H1 (cell line): ENCODE results near the gene KEL. TPM values are rescaled to one million over a fixed set of nuclear protein-coding genes. Genes with fewer than 3 reads are reported as not detected.

Source experiments
- CTCF ChIA-PET: fragments of 300-600 bp; sonication (Branson Sonifier 250); formaldehyde crosslinking; loops from one replicate; lab custom pipeline; 2021; ENCODE audit not compliant: partially characterized antibody; lab: Charles Lee
- POLR2A ChIA-PET: fragments of 300-600 bp; sonication (Branson Sonifier 250); formaldehyde crosslinking; loops from one replicate; lab custom pipeline; 2021; ENCODE audit warnings: inconsistent platforms; ENCODE audit not compliant: partially characterized antibody; lab: Charles Lee
- DNase-seq, 2 experiments: peaks; one replicate each; pipeline versions ENCODE4 v3.0.0 to v3.0.0-alpha.2; 2010 to 2022; ENCODE audit warnings: low spot score in 2 of 2, low read depth in 1 of 2, mixed read lengths in 1 of 2
- FAIRE-seq: peaks from 2 replicates; lab custom pipeline; 2011; peaks lifted over from hg19 to GRCh38; lab: Jason Lieb, UNC
- H2AFZ ChIP-seq: 2 replicates; pipeline ENCODE4 v1.8.1; 2012; ENCODE audit warnings: low read length, inconsistent platforms
- H2AK5ac ChIP-seq: 2 replicates; pipeline ENCODE4 v1.6.1; 2013; ENCODE audit warnings: low read depth, low read length
- H2BK120ac ChIP-seq: replicated peaks from 2 replicates; pipeline ENCODE3; 2013; ENCODE audit warnings: low read depth, low read length, inconsistent platforms
- H2BK12ac ChIP-seq: 2 replicates; pipeline ENCODE4 v1.6.1; 2013; ENCODE audit warnings: low read depth, low read length
- H2BK15ac ChIP-seq: 2 replicates; pipeline ENCODE4 v1.6.1; 2013; ENCODE audit warnings: low read length
- H2BK20ac ChIP-seq: 2 replicates; pipeline ENCODE4 v1.6.1; 2013; ENCODE audit warnings: low read length
- H2BK5ac ChIP-seq: 2 replicates; pipeline ENCODE4 v1.6.1; 2013; ENCODE audit warnings: low read depth, low read length
- H3K14ac ChIP-seq: 2 replicates; pipeline ENCODE4 v1.6.1; 2013; ENCODE audit warnings: inconsistent platforms; ENCODE audit not compliant: insufficient read length
- H3K18ac ChIP-seq: 2 replicates; pipeline ENCODE4 v1.6.1; 2013; ENCODE audit warnings: low read length; ENCODE audit errors: extremely low read depth
- H3K23ac ChIP-seq: 2 replicates; pipeline ENCODE4 v1.6.1; 2013; ENCODE audit warnings: inconsistent platforms; ENCODE audit not compliant: insufficient read length
- H3K23me2 ChIP-seq: 2 replicates; pipeline ENCODE4 v1.6.1; 2013; ENCODE audit warnings: low read depth, low read length
- H3K27ac ChIP-seq: 2 replicates; pipeline ENCODE4 v1.6.1; 2011; ENCODE audit warnings: low read depth, low read length, inconsistent platforms
- H3K27me3 ChIP-seq, 4 experiments: replicated peaks in 1 of 4; 1 replicate in 1 of 4; 2 replicates in 3 of 4; pipeline versions ENCODE4 v1.6.1 to v1.8.1; 2011 to 2013; ENCODE audit warnings: low read length in 3 of 4, mild to moderate bottlenecking in 3 of 4, inconsistent platforms in 2 of 4, mixed read lengths in 2 of 4, moderate library complexity in 1 of 4; ENCODE audit not compliant: control insufficient read depth in 3 of 4, insufficient read depth in 3 of 4; ENCODE audit errors: extremely low read depth in 1 of 4
- H3K36me3 ChIP-seq, 4 experiments: 2 replicates each; pipeline versions ENCODE4 v1.6.1 to v1.8.1; 2011 to 2013; ENCODE audit warnings: mild to moderate bottlenecking in 4 of 4, low read length in 3 of 4, moderate library complexity in 2 of 4, control low read depth in 1 of 4, inconsistent platforms in 1 of 4; ENCODE audit not compliant: insufficient read depth in 4 of 4, control insufficient read depth in 2 of 4
- H3K4ac ChIP-seq: replicated peaks from 2 replicates; pipeline ENCODE3; 2013; ENCODE audit warnings: low read length, low read depth, mixed read lengths, inconsistent platforms; ENCODE audit not compliant: insufficient read length
- H3K4me1 ChIP-seq, 4 experiments: replicated peaks in 1 of 4; 1 replicate in 1 of 4; 2 replicates in 3 of 4; pipeline versions ENCODE4 v1.6.1 to v1.8.1; 2011 to 2013; ENCODE audit warnings: low read length in 3 of 4, inconsistent platforms in 2 of 4, mixed read lengths in 1 of 4; ENCODE audit not compliant: insufficient read depth in 4 of 4, control insufficient read depth in 3 of 4
- H3K4me2 ChIP-seq, 2 experiments: 2 replicates each; pipeline versions ENCODE4 v1.6.1 to v1.8.1; 2011 to 2013; ENCODE audit warnings: low read depth in 2 of 2, low read length in 2 of 2, control low read depth in 1 of 2, inconsistent platforms in 1 of 2, mild to moderate bottlenecking in 1 of 2; ENCODE audit not compliant: insufficient read depth in 1 of 2
- H3K4me3 ChIP-seq, 4 experiments: fragments of 200-600, 300-600 bp in 1 of 4; sonication (generic), shearing (Covaris generic), sonication (Bioruptor Twin) in 1 of 4; 2 replicates each; pipeline versions ENCODE4 v1.5.1 to v1.8.1; 2011 to 2016; ENCODE audit warnings: low read length in 4 of 4, low read depth in 3 of 4, control low read depth in 2 of 4, inconsistent platforms in 2 of 4, mild to moderate bottlenecking in 2 of 4, mixed read lengths in 1 of 4, moderate library complexity in 1 of 4; ENCODE audit not compliant: insufficient read depth in 2 of 4; ENCODE audit errors: extremely low read depth in 1 of 4
- H3K56ac ChIP-seq: replicated peaks from 2 replicates; pipeline ENCODE3; 2013; ENCODE audit warnings: low read depth, mild to moderate bottlenecking, mixed read lengths, low read length, inconsistent platforms; ENCODE audit not compliant: insufficient read length
- H3K79me1 ChIP-seq: 2 replicates; pipeline ENCODE4 v1.6.1; 2013; ENCODE audit warnings: low read depth, low read length, control low read depth
- H3K79me2 ChIP-seq, 2 experiments: 2 replicates each; pipeline versions ENCODE4 v1.6.1 to v1.8.1; 2012 to 2013; ENCODE audit warnings: low read length in 2 of 2, mild to moderate bottlenecking in 2 of 2, inconsistent platforms in 1 of 2; ENCODE audit not compliant: insufficient read depth in 2 of 2, control insufficient read depth in 1 of 2
- H3K9ac ChIP-seq, 4 experiments: replicated peaks in 1 of 4; 1 replicate in 1 of 4; 2 replicates in 3 of 4; pipeline versions ENCODE4 v1.6.1 to v1.8.1; 2011 to 2013; ENCODE audit warnings: low read depth in 3 of 4, low read length in 3 of 4, control low read depth in 2 of 4, mild to moderate bottlenecking in 2 of 4, moderate library complexity in 2 of 4, inconsistent platforms in 1 of 4; ENCODE audit errors: extremely low read depth in 1 of 4
- H3K9me3 ChIP-seq, 2 experiments: 2 replicates each; pipeline versions ENCODE4 v1.6.1 to v1.8.1; 2012 to 2013; ENCODE audit warnings: mild to moderate bottlenecking in 2 of 2, moderate library complexity in 2 of 2, control low read depth in 1 of 2, inconsistent platforms in 1 of 2, low read depth in 1 of 2, low read length in 1 of 2, mixed read lengths in 1 of 2; ENCODE audit not compliant: insufficient read depth in 2 of 2
- H4K20me1 ChIP-seq, 2 experiments: replicated peaks in 1 of 2; 2 replicates each; pipeline versions ENCODE3 to v1.8.1; 2011 to 2013; ENCODE audit warnings: inconsistent platforms in 2 of 2, low read length in 2 of 2, mild to moderate bottlenecking in 1 of 2; ENCODE audit not compliant: insufficient read depth in 2 of 2, control insufficient read depth in 1 of 2
- H4K5ac ChIP-seq: 2 replicates; pipeline ENCODE4 v1.6.1; 2013; ENCODE audit warnings: low read length, low read depth, mixed read lengths, inconsistent platforms; ENCODE audit not compliant: insufficient read length
- H4K8ac ChIP-seq: 2 replicates; pipeline ENCODE4 v1.8.0; 2013; ENCODE audit warnings: mild to moderate bottlenecking, moderate library complexity, low read length, inconsistent platforms; ENCODE audit not compliant: insufficient read depth; ENCODE audit errors: extremely low read depth
- H4K91ac ChIP-seq: replicated peaks from 2 replicates; pipeline ENCODE3; 2013; ENCODE audit warnings: low read length, mixed read lengths, inconsistent platforms; ENCODE audit not compliant: insufficient read length
- ATF2 ChIP-seq: IDR thresholded peaks from 2 replicates; pipeline ENCODE4 v1.6.1; 2012; ENCODE audit warnings: low read length, inconsistent platforms
- CBX5 ChIP-seq: fragments of 300-800, 300-1000 bp; sonication (generic); IDR thresholded peaks from 2 replicates; pipeline ENCODE4 v1.7.1; 2016; ENCODE audit warnings: antibody characterized with exemption, low read length, low read depth
- EGR1 ChIP-seq: IDR thresholded peaks from 2 replicates; pipeline ENCODE4 v1.6.1; 2011; ENCODE audit warnings: low read depth, low read length, borderline replicate concordance
- HDAC2 ChIP-seq, 2 experiments: fragments of 300-600 bp in 1 of 2; sonication (generic) in 1 of 2; IDR thresholded peaks; 2 replicates each; pipeline ENCODE4 v1.6.1; 2011 to 2012; ENCODE audit warnings: low read depth in 2 of 2, low read length in 2 of 2, mild to moderate bottlenecking in 2 of 2, moderate library complexity in 2 of 2, borderline replicate concordance in 1 of 2, inconsistent platforms in 1 of 2
- JUND ChIP-seq: IDR thresholded peaks from 2 replicates; pipeline ENCODE4 v1.6.1; 2011; ENCODE audit warnings: mild to moderate bottlenecking, improper control_type of control experiment, low read length
- POU5F1 ChIP-seq: IDR thresholded peaks from 2 replicates; pipeline ENCODE4 v1.6.1; 2011; ENCODE audit warnings: low read depth, mild to moderate bottlenecking, low read length, moderate library complexity
- SAP30 ChIP-seq: fragments of 300-600 bp; sonication (generic); IDR thresholded peaks from 2 replicates; pipeline ENCODE4 v1.7.1; 2012; ENCODE audit warnings: low read length, moderate library complexity, mild to moderate bottlenecking, inconsistent platforms; ENCODE audit not compliant: insufficient read depth, insufficient replicate concordance
- YY1 ChIP-seq: IDR thresholded peaks from 2 replicates; pipeline ENCODE4 v1.6.1; 2011; ENCODE audit warnings: low read depth, mild to moderate bottlenecking, low read length
- WGBS, 2 experiments: shearing (Covaris generic) in 1 of 2; methylation state at CpG; one replicate each; pipeline versions ENCODE4 v1.1.6 to v1.1.7; 2013 to 2015; ENCODE audit warnings: low lambda C conversion rate in 2 of 2, mixed read lengths in 2 of 2, inconsistent platforms in 1 of 2, low coverage in 1 of 2, missing lambda C conversion rate in 1 of 2; ENCODE audit not compliant: insufficient replicate concordance in 2 of 2, insufficient coverage in 1 of 2, insufficient read length in 1 of 2; ENCODE audit errors: extremely low coverage in 1 of 2, missing lambda C conversion rate in 1 of 2; 5-methylcytosine and 5-hydroxymethylcytosine counted together
- polyA plus RNA-seq, 7 experiments: library from polyadenylated mRNA; depleted of rRNA in 3 of 7; stranded (reverse) in 5 of 7; unstranded in 2 of 7; fragments of >200 nt in 5 of 7; fragments of 200-250 nt in 2 of 7; gene quantifications; 1 replicate in 5 of 7; 2 replicates in 1 of 7; 4 replicates in 1 of 7; pipeline versions ENCODE4 v1.2.1 to v1.2.3, GENCODE V29; 2011 to 2013; ENCODE audit warnings: missing spikeins in 2 of 7, mixed read lengths in 2 of 7
- total RNA-seq: library from RNA; stranded (reverse); fragmentation: NEBNext Ultra II Directional; extraction: Animal tissue kit (Norgen Biotek cat#: 25700); gene quantifications from 2 replicates; pipeline ENCODE4 v1.2.1, GENCODE V29; 2021

KEL gene
- total and polyA plus RNA-seq, 2 of the 8 experiments (the other 6 are each of a cell fraction or from before 2014, with no cell fraction given) = 1.8 to 1.9 TPM

DNA sequence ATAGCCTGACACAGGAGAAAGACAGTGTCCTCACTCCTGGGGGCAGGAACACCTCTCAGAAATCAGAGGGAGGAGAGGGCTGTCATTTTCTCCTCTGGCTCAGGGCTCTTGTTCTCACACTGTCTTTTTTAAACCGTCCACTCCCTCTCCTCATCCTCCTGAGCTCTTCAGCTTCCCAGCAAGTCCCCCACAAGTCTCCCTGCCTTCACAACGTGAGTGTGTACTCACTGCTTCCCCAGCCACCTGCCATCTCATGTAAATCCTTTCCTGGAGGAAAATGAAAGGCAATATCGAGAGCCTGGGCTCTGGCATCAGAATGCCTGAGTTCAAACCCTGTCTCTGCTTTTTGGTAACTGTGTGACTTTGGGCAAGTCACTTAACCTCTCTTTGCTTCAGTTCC lies 17.2 kb downstream of the KEL start:
- Histone ChIP-seq H3K27me3 (no peaks in the 10 kb centered on the region; a peak in 1 of 7 replicates), H3K23ac (no peak overlapping the region), H4K20me1 (no peaks in the 10 kb centered on the region), H3K27ac (no peak overlapping the region), H3K79me2 (no peaks in the 10 kb centered on the region), H2AK5ac (no peak overlapping the region), H3K36me3 (no peaks in the 10 kb centered on the region), H3K23me2 (no peaks in the 10 kb centered on the region), H3K4me2 (no peak overlapping the region), H4K8ac (no peak overlapping the region), H2BK120ac (no peak overlapping the region), H2AFZ (no peak overlapping the region), H3K9me3 (no peaks in the 10 kb centered on the region), H2BK15ac (no peak overlapping the region), H3K9ac (no peak overlapping the region), H4K91ac (no peak overlapping the region), H2BK12ac (0 out of 2 replicates have a peak overlapping the region, but pooled peaks have one; percentile 39), H3K79me1 (no peaks in the 10 kb centered on the region), H3K18ac (no peak overlapping the region), H4K5ac (no peak overlapping the region), H2BK5ac (no peak overlapping the region), H2BK20ac (no peak overlapping the region), H3K4me1 (no peaks in the 10 kb centered on the region), H3K4ac (no peak overlapping the region), H3K4me3 (no peak overlapping the region), H3K14ac (no peak overlapping the region), H3K56ac (no peak overlapping the region)
- DNase-seq (no peak), FAIRE-seq (no peak)
- CTCF ChIA-PET = interaction anchor here (0.6 to 3.0 kb wide), 4 partner anchors 9 to 269 kb away, joined by 4 to 12 read pairs (median 6); partner anchors contain the start of gene TRPV5
- WGBS, 2 experiments = 81% methylated on average over 3 of the region's 3 CpGs; no CpG with 5 or more reads in 1 of the 2 experiments
- POLR2A ChIA-PET = no interaction called here
- no peak for TF ChIP-seq YY1
- no peak for TF ChIP-seq ATF2
- TF ChIP-seq SAP30 = no peak
- no peak for TF ChIP-seq POU5F1
- no peak for TF ChIP-seq EGR1
- no peak for TF ChIP-seq JUND
- TF ChIP-seq HDAC2 (IDR thresholded peaks at IDR 0.05; ENCODE audit: borderline replicate concordance in 1 of 2, low read depth in 2 of 2, low read length in 2 of 2) = no peak
- no peak for TF ChIP-seq CBX5
